DND-41 (cell line): Measurements from ENCODE around the gene CLEC12A.

Experiments used
- ATAC-seq: fragments of 200-7000 bp; cut with Tn5 transposase; 3 replicates; pipeline ENCODE4 v1.9.1; 2021; ENCODE audit warnings: low read depth; ENCODE audit not compliant: insufficient read depth
- DNase-seq: peaks from one replicate; pipeline ENCODE4 v3.0.0-alpha.2; 2020
- H2AFZ ChIP-seq: 2 replicates; pipeline ENCODE4 v1.6.0; 2012; ENCODE audit warnings: low read depth, low read length
- H3K27ac ChIP-seq: 2 replicates; pipeline ENCODE4 v1.5.1; 2012; ENCODE audit warnings: low read length, inconsistent platforms
- H3K27me3 ChIP-seq: fragments of 200-600 bp; sonication (generic); 2 replicates; pipeline ENCODE4 v1.6.0; 2012; ENCODE audit warnings: low read length, mild to moderate bottlenecking, inconsistent platforms; ENCODE audit not compliant: insufficient read depth, poor library complexity
- H3K36me3 ChIP-seq: 2 replicates; pipeline ENCODE4 v1.5.1; 2012; ENCODE audit warnings: low read length, inconsistent platforms; ENCODE audit not compliant: insufficient read depth
- H3K4me1 ChIP-seq: 2 replicates; pipeline ENCODE4 v1.5.1; 2012; ENCODE audit warnings: mild to moderate bottlenecking, low read length; ENCODE audit not compliant: insufficient read depth
- H3K4me2 ChIP-seq: 2 replicates; pipeline ENCODE4 v1.6.0; 2012; ENCODE audit warnings: mild to moderate bottlenecking, moderate library complexity, low read length, inconsistent platforms; ENCODE audit not compliant: insufficient read depth
- H3K4me3 ChIP-seq, 2 experiments: fragments of 200-600 bp in 1 of 2; shearing (Covaris generic) in 1 of 2; 2 replicates each; pipeline ENCODE4 v1.5.1; 2012 to 2016; ENCODE audit warnings: inconsistent platforms in 2 of 2, low read length in 2 of 2, mild to moderate bottlenecking in 2 of 2, low read depth in 1 of 2, moderate library complexity in 1 of 2
- H3K79me2 ChIP-seq: 2 replicates; pipeline ENCODE4 v1.6.0; 2012; ENCODE audit warnings: low read length, inconsistent platforms; ENCODE audit not compliant: insufficient read depth
- H3K9ac ChIP-seq: 2 replicates; pipeline ENCODE4 v1.6.0; 2012; ENCODE audit warnings: low read depth, mild to moderate bottlenecking, inconsistent platforms, low read length, moderate library complexity
- H3K9me3 ChIP-seq: 2 replicates; pipeline ENCODE4 v1.5.1; 2012; ENCODE audit warnings: low read length, moderate library complexity, mild to moderate bottlenecking, inconsistent platforms; ENCODE audit not compliant: insufficient read depth, severe bottlenecking
- H4K20me1 ChIP-seq: 2 replicates; pipeline ENCODE4 v1.6.0; 2012; ENCODE audit warnings: low read length; ENCODE audit not compliant: insufficient read depth
- EZH2 ChIP-seq: IDR thresholded peaks from 3 replicates; pipeline ENCODE4 v1.6.1; 2012; ENCODE audit warnings: borderline replicate concordance, low read depth, mild to moderate bottlenecking, moderate library complexity, low read length, inconsistent platforms; ENCODE audit not compliant: severe bottlenecking
- TF ChIP-seq, protein P1 (sequence below): IDR thresholded peaks from 2 replicates; pipeline ENCODE4 v1.5.1; 2012; ENCODE audit warnings: borderline replicate concordance, low read length, moderate library complexity, mild to moderate bottlenecking; ENCODE audit not compliant: poor library complexity, severe bottlenecking; ENCODE audit errors: extremely low read depth

CLEC12A gene

DNA sequence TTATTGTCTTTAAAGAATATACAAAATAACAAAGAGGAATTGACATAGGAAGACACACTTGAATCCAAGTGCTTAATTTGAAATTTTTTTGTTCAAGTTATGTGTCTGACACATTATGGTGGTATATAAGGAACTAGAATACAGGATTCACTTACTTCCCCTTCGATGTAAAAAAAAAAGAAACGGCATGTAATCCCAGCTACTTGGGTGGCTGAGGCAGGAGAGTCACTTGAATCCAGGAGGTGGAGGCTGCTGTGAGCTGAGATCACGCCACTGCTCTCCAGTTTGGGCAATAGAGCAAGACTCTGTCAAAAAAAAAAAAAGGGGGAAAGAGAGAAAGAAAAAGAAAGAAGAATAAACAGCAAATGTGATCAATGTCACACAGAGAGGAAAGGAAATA lies 8.9 kb downstream of the CLEC12A start:
- TF ChIP-seq EZH2, result no peak
- TF ChIP-seq, protein P1, sequence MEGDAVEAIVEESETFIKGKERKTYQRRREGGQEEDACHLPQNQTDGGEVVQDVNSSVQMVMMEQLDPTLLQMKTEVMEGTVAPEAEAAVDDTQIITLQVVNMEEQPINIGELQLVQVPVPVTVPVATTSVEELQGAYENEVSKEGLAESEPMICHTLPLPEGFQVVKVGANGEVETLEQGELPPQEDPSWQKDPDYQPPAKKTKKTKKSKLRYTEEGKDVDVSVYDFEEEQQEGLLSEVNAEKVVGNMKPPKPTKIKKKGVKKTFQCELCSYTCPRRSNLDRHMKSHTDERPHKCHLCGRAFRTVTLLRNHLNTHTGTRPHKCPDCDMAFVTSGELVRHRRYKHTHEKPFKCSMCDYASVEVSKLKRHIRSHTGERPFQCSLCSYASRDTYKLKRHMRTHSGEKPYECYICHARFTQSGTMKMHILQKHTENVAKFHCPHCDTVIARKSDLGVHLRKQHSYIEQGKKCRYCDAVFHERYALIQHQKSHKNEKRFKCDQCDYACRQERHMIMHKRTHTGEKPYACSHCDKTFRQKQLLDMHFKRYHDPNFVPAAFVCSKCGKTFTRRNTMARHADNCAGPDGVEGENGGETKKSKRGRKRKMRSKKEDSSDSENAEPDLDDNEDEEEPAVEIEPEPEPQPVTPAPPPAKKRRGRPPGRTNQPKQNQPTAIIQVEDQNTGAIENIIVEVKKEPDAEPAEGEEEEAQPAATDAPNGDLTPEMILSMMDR, result no peak
- no peaks in the 10 kb centered on the region for H3K4me1 ChIP-seq
- DNase-seq, result no peak
- H3K9me3 ChIP-seq, result no peaks in the 10 kb centered on the region
- ATAC-seq, result no peak
- H3K36me3 ChIP-seq, result no peaks in the 10 kb centered on the region
- no peaks in the 10 kb centered on the region for H4K20me1 ChIP-seq
- no peak overlapping the region for H2AFZ ChIP-seq
- H3K27ac ChIP-seq, result no peak overlapping the region
- H3K79me2 ChIP-seq, result no peaks in the 10 kb centered on the region
- no peak overlapping the region for H3K4me2 ChIP-seq
- H3K27me3 ChIP-seq, result peaks cover 14% of the 10 kb centered on the region
- H3K9ac ChIP-seq, result no peak overlapping the region
- H3K4me3 ChIP-seq, result no peak overlapping the region

DNA sequence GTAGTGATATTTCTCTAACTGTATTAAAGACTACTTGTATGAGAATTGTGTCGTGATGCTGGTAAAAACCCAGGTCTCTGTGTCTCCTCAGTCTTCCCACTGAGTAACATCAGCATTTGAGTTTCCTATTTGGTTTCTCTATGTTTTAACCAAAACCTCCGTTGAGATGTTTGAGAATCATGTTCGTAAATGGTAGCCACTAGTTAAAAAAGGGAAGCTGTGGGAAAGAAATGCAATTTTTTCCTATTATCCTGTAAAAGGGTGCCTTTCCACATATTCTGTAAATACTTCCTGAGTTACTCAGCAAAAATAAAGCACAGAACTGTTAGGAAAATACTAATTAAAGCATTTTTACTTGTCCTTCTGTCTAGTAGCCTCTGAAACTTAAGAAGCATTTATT lies 20.7 kb downstream of the CLEC12A start:
- Histone ChIP-seq H3K4me1 (no peaks in the 10 kb centered on the region), H3K9me3 (no peaks in the 10 kb centered on the region), H3K36me3 (no peaks in the 10 kb centered on the region), H4K20me1 (no peaks in the 10 kb centered on the region), H3K4me3 (no peak overlapping the region), H3K27me3 (peaks cover 29% of the 10 kb centered on the region), H3K27ac (no peak overlapping the region), H3K4me2 (no peak overlapping the region), H2AFZ (no peak overlapping the region), H3K79me2 (no peaks in the 10 kb centered on the region), H3K9ac (no peak overlapping the region)
- TF ChIP-seq, protein P1, result no peak
- TF ChIP-seq EZH2, result no peak
- DNase-seq (no peak), ATAC-seq (no peak)

DNA sequence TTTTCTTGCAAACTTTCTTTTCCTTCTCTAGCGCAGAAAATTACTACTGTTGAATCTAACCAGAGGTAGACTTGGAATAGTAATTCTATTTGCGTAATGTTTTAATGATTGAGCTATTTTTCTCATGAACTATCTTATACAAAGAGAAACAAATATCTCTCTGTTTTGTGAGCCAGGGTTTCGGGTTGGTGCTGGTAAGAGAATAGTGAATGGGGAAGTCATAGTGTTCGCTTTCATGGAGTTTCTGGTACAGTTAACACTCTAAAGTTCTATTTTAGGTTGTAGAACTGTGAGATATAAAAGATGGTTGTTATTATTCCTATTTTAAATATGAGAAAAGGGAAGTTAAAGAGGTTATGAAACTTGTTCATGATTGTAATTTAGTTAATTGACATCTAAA lies 21.1 kb downstream of the CLEC12A start:
- no peaks in the 10 kb centered on the region for H4K20me1 ChIP-seq
- no peak overlapping the region for H3K27ac ChIP-seq
- H3K4me2 ChIP-seq, result no peak overlapping the region
- H3K9ac ChIP-seq, result no peak overlapping the region
- ATAC-seq (no peak), DNase-seq (no peak)
- no peak overlapping the region for H3K4me3 ChIP-seq
- H3K4me1 ChIP-seq, result no peaks in the 10 kb centered on the region
- H3K36me3 ChIP-seq, result no peaks in the 10 kb centered on the region
- no peak for TF ChIP-seq EZH2
- TF ChIP-seq, protein P1, result no peak
- H3K9me3 ChIP-seq, result no peaks in the 10 kb centered on the region
- H3K27me3 ChIP-seq, result peaks cover 31% of the 10 kb centered on the region
- H2AFZ ChIP-seq, result no peak overlapping the region
- H3K79me2 ChIP-seq, result no peaks in the 10 kb centered on the region

DNA sequence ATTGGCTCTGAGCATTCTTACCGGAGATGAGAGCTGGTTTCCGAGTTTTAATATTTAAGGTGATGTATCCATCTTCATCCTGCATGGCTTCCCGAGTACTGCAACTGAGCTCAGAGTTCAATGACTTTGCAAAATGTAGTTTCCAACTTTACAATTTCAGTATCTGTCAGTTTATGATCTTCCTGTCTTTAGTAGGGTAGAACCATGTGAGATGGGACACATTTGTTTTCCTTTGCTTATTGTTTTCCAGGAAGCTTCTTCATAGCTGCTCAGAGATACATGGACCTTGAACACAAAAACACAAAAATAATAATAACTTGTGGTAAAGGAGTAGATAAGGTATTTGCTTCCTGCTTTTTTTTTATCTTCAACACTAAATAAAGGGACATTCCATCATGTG lies 27.8 kb downstream of the CLEC12A start, which contains the start of gene CLEC1B:
CLEC1B (minus strand) TSS at position 106 of the 400 bp plus-strand sequence; CDS start at position 85, 21 bp downstream.
- Histone ChIP-seq H3K79me2 (no peaks in the 10 kb centered on the region), H3K9ac (no peak within 1 kb of the TSS), H3K4me1 (no peaks in the 10 kb centered on the region), H2AFZ (no peak within 1 kb of the TSS), H3K27me3 (peaks cover 40% of the 10 kb centered on the region), H3K9me3 (no peaks in the 10 kb centered on the region), H3K4me3 (no peak within 1 kb of the TSS), H4K20me1 (no peaks in the 10 kb centered on the region), H3K4me2 (no peak within 1 kb of the TSS), H3K36me3 (no peaks in the 10 kb centered on the region), H3K27ac (no peak within 1 kb of the TSS)
- no peak for DNase-seq
- TF ChIP-seq EZH2, result no peak
- ATAC-seq, result no peak
